Gastrocnemius medialis (tissue), 4 donors: ENCODE data around the gene CCDC127.
"Not testable (repeated sequence)": the region's sequence is repeated elsewhere in the genome, so short reads cannot be mapped to it uniquely, and the experiment has no call there.

Experiments used
- CTCF ChIP-seq, 5 experiments: fragments of 450-650 bp in 3 of 5; fragments of 200-600 bp in 2 of 5; sonication (generic) in 2 of 5; IDR thresholded peaks in 4 of 5; conservative IDR thresholded peaks in 1 of 5; 1 replicate in 4 of 5; 2 replicates in 1 of 5; pipeline ENCODE4 v1.5.1; 2016 to 2019; ENCODE audit warnings: antibody characterized with exemption in 5 of 5, mild to moderate bottlenecking in 3 of 5, moderate library complexity in 3 of 5
- POLR2A ChIP-seq, 2 donors: fragments of 450-650 bp; IDR thresholded peaks; one replicate each; pipeline ENCODE4 v1.6.1; 2017; ENCODE audit warnings: antibody characterized with exemption in 2 of 2, mild to moderate bottlenecking in 2 of 2, moderate library complexity in 2 of 2

- TF ChIP-seq POLR2A (IDR thresholded peaks at IDR 0.05); CTCF (IDR thresholded peaks at IDR 0.05 in 4 of 5, conservative IDR thresholded peaks at IDR 0.05 in 1 of 5): not testable (repeated sequence)
Observed at GRCh38 chr5:243683-244367, 25.9 kb upstream of the CCDC127 start.
